NCI-H82 treated with DMSO at 0.1 percent for 48 hours (cell line): ENCODE data around the gene METTL5.
A peak's percentile ranks its signal among the peaks of the same experiment; 100 is the strongest.

Experiments
- DNase-seq: peaks from one replicate; lab custom pipeline; 2025; ENCODE audit not compliant: unreplicated experiment; lab: John Stamatoyannopoulos, UW

The METTL5 gene

GRCh38 chr2:169782513-169782912, 42.2 kb downstream of the METTL5 start:
- no peak for DNase-seq

- no peak for DNase-seq
Observed at GRCh38 chr2:169781249-169782013, 43.3 kb downstream of the METTL5 start.

- no peak for DNase-seq
Observed at GRCh38 chr2:169778446-169778845, 46.3 kb downstream of the METTL5 start.

- DNase-seq, result no peak
Observed at GRCh38 chr2:169776252-169776761, 48.4 kb downstream of the METTL5 start.

- DNase-seq, result no peak
Observed at GRCh38 chr2:169775765-169776164, 48.9 kb downstream of the METTL5 start.

- no peak for DNase-seq
Observed at GRCh38 chr2:169775354-169775753, 49.4 kb downstream of the METTL5 start.

GRCh38 chr2:169772651-169773050, 52.1 kb downstream of the METTL5 start:
- peak; percentile 16 for DNase-seq

- DNase-seq, result no peak
Observed at GRCh38 chr2:169771612-169772011, 53.1 kb downstream of the METTL5 start.

GRCh38 chr2:169771021-169771420, 53.7 kb downstream of the METTL5 start:
- no peak for DNase-seq

- DNase-seq, result no peak
Observed at GRCh38 chr2:169768262-169768995, 56.3 kb downstream of the METTL5 start.

GRCh38 chr2:169767243-169767888, 57.3 kb downstream of the METTL5 start:
- DNase-seq, result no peak

GRCh38 chr2:169765523-169765922, 59.2 kb downstream of the METTL5 start:
- DNase-seq, result no peak

GRCh38 chr2:169761970-169762292, 62.8 kb downstream of the METTL5 start:
- DNase-seq, result no peak
